Stimulated activated CD8-positive, alpha-beta memory T cell treated with anti-CD3 and anti-CD28 coated beads, Interleukin-4, amount 100 ng/mL, for 24 hours (primary cell): ENCODE data around the gene CLTC.

Source experiments
- DNase-seq: peaks from one replicate; pipeline ENCODE4 v3.0.0-alpha.2; 2020; ENCODE audit warnings: low read depth

Gene CLTC

GRCh38 chr17:59684967-59685366 is 65.3 kb downstream of the CLTC start:
- no peak for DNase-seq

- DNase-seq = no peak
These were observed 68.3 kb downstream of the CLTC start for GRCh38 chr17:59688008-59688407.

GRCh38 chr17:59688496-59688895 is 68.8 kb downstream of the CLTC start:
- no peak for DNase-seq

GRCh38 chr17:59693582-59693981 is 73.9 kb downstream of the CLTC start:
- no peak for DNase-seq

- no peak for DNase-seq
These were observed 74.6 kb downstream of the CLTC start for GRCh38 chr17:59694344-59694743.

GRCh38 chr17:59695945-59696681 is 76.4 kb downstream of the CLTC start:
- DNase-seq = no peak

GRCh38 chr17:59696682-59697277 is 77.1 kb downstream of the CLTC start:
- no peak for DNase-seq

GRCh38 chr17:59698143-59698542 is 78.4 kb downstream of the CLTC start:
- no peak for DNase-seq

GRCh38 chr17:59699218-59699617 is 79.5 kb downstream of the CLTC start:
- DNase-seq = no peak

GRCh38 chr17:59699786-59700185 is 80.1 kb downstream of the CLTC start:
- DNase-seq = no peak

GRCh38 chr17:59702304-59702703 is 82.6 kb downstream of the CLTC start:
- no peak for DNase-seq

- DNase-seq = peak; percentile 87
These were observed 87.7 kb downstream of the CLTC start, which contains the start of the genes PTRH2 and VMP1 for GRCh38 chr17:59707149-59707970. TSS of gene PTRH2 (minus strand) at chr17:59707430. CDS start at chr17:59697978, 9,452 bp downstream. TSS of gene VMP1 (plus strand) at chr17:59707654. CDS start at chr17:59731447, 23,793 bp downstream.

- DNase-seq = no peak
These were observed 88.3 kb downstream of the CLTC start for GRCh38 chr17:59707971-59708430.

GRCh38 chr17:59711936-59712335 is 92.2 kb downstream of the CLTC start:
- no peak for DNase-seq

GRCh38 chr17:59712862-59713261 is 93.2 kb downstream of the CLTC start:
- no peak for DNase-seq

- DNase-seq = no peak
These were observed 94.6 kb downstream of the CLTC start for GRCh38 chr17:59714255-59714654.

- DNase-seq = no peak
These were observed 96.7 kb downstream of the CLTC start for GRCh38 chr17:59716427-59716826.

- no peak for DNase-seq
These were observed 99.8 kb downstream of the CLTC start for GRCh38 chr17:59719526-59719925.

GRCh38 chr17:59722623-59723022 is 102.9 kb downstream of the CLTC start:
- DNase-seq = no peak

- no peak for DNase-seq
These were observed 103.3 kb downstream of the CLTC start for GRCh38 chr17:59723041-59723440.

GRCh38 chr17:59723607-59724006 is 103.9 kb downstream of the CLTC start:
- DNase-seq = no peak

GRCh38 chr17:59725691-59726090 is 106.0 kb downstream of the CLTC start:
- no peak for DNase-seq
